CD4-positive, alpha-beta T cell treated with Interferon alpha-2 for 1 hour (primary cell): Measurements from ENCODE around the gene SLC2A1.

Source experiments
- DNase-seq, 2 donors: peaks; one replicate each; pipeline ENCODE4 v3.0.0-alpha.2; 2020 to 2022

Gene SLC2A1

GRCh38 chr1:42887366-42887765, 71.3 kb downstream of the SLC2A1 start:
- DNase-seq = no peak

DNA sequence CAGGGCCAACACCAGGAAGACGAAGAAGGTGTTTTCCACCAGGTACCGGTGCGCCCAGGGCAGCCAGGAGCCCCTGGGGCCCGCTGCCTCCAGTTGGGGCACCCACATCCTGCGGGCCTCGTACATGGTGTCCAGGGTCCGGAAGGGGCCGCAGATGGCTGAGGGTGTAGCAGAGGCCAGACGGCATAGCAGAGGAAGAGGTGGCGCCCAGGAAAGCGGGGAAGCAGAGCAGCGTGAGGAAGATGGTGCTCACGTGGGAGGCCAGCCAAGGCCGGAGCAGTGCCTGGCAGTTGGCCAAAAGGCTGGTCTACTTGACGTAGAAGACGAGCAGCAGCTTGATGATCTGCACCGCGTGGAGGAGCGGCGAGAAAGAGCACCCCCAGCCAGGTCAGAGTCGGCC, 71.9 kb downstream of the SLC2A1 start:
- no peak for DNase-seq

DNA sequence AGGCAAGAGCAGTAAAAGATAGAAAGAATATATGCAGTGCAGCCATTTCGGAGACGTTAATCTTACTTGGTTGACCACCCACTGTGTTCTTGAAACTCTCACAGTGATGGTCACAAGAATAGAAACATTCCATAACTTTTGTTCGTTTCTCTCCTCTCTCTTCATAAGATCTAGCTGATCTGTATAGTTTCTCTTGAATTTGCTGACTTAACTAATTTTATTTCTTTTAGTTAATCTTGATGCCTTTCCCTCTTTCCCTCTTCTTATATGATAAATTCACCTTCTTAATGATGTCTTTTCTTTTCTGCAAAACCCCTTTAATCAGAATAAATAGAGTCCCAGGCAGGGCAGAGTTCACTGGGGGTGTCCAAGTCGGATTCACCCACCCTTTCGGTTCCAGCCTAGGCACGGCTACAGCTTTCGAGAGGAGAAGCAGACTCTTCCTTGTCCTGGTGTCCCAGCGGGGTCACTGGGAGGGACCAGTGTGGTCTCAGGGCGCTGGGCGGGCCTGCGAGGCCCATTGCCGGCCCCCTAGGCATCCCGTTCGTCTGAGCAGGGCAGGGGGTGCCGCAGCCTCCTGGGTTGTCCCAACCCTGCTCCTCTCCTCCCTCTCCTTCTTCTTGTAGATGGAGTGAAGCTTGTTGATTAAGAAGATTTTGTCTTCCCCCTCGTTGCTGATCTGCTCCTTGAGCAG, 72.5 kb downstream of the SLC2A1 start:
- no peak for DNase-seq

GRCh38 chr1:42880384-42880783, 78.3 kb downstream of the SLC2A1 start:
- DNase-seq = no peak

GRCh38 chr1:42877380-42877779, 81.3 kb downstream of the SLC2A1 start:
- no peak for DNase-seq

DNA sequence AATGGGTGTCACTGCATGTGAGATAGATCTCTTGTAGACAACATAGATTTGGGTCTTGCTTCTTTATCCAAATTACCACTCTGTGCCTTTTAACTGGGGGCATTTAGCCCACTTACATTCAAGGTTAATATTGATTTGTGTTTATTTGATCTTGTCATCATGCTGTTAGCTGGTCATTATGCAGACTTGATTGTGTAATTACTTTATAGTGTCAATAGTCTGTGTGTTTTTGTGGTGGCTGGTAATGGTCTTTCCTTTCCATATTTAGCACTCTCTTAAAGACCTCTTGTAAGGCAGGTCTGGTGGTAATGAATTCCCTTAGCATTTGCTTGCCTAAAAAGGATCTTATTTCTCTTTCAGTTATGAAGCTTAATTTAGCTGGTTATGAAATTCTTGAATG, 82.7 kb downstream of the SLC2A1 start:
- no peak for DNase-seq
